Stimulated activated naive B cell treated with anti-CD40 and anti-IgM and Interleukin-4, amounts not matched to agents 10 μg/mL and 1 μg/mL and 100 μg/mL, for 72 hours (primary cell): Measurements from ENCODE around the gene CDC14B.

ENCODE experiments used
- ATAC-seq, 2 donors: fragments of 150-1000 bp; cut with Tn5 transposase; replicated peaks; 2 replicates each; pipeline ENCODE4 v1.10.0; 2021; ENCODE audit warnings: moderate library complexity in 1 of 2
- DNase-seq: peaks from one replicate; pipeline ENCODE4 v3.0.0; 2021
- H3K27ac Mint-ChIP-seq: one replicate; pipeline ENCODE4 v1.8.0; 2022; ENCODE audit warnings: mild to moderate bottlenecking, mixed read lengths
- H3K27me3 Mint-ChIP-seq, 2 donors: one replicate each; pipeline ENCODE4 v1.8.0; 2022; ENCODE audit warnings: mixed read lengths in 2 of 2
- H3K36me3 Mint-ChIP-seq, 2 donors: one replicate each; pipeline ENCODE4 v1.8.0; 2022; ENCODE audit warnings: mixed read lengths in 2 of 2, mild to moderate bottlenecking in 1 of 2
- H3K4me1 Mint-ChIP-seq, 2 donors: one replicate each; pipeline ENCODE4 v1.8.0; 2022; ENCODE audit warnings: mixed read lengths in 2 of 2, mild to moderate bottlenecking in 1 of 2
- H3K4me3 Mint-ChIP-seq, 2 donors: one replicate each; pipeline ENCODE4 v1.8.0; 2022; ENCODE audit warnings: mild to moderate bottlenecking in 2 of 2, mixed read lengths in 2 of 2, moderate library complexity in 1 of 2
- H3K9me3 Mint-ChIP-seq, 2 donors: one replicate each; pipeline ENCODE4 v1.8.0; 2022; ENCODE audit warnings: mixed read lengths in 2 of 2, mild to moderate bottlenecking in 1 of 2

The CDC14B gene

DNA sequence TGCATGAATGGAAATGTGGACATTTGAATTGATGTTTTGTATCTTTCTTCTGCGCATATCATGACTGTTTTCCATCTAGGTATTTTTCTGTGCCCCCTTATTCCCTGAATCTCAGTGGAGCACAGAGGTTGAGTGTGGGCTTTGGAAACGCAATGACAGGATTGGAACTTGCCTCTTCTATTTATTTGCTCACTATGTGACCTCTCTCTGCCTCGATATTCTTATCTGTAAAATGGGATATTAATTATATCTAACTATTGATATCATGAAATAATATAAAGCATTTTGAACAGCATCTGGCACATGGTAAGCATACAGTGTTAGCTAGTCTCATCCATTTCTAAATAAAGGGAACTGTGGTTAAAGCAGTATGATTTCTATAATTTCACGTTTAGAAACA is 143.6 kb downstream of the CDC14B start:
- Mint-ChIP-seq H3K4me3 (no peak overlapping the region), H3K27me3 (no peaks in the 10 kb centered on the region), H3K27ac (no peak overlapping the region), H3K36me3 (peaks cover 12 to 20% of the 10 kb centered on the region in 2 donors), H3K9me3 (no peaks in the 10 kb centered on the region), H3K4me1 (peaks cover 5 to 7% of the 10 kb centered on the region in 2 donors)
- ATAC-seq (no peak), DNase-seq (no peak)

DNA sequence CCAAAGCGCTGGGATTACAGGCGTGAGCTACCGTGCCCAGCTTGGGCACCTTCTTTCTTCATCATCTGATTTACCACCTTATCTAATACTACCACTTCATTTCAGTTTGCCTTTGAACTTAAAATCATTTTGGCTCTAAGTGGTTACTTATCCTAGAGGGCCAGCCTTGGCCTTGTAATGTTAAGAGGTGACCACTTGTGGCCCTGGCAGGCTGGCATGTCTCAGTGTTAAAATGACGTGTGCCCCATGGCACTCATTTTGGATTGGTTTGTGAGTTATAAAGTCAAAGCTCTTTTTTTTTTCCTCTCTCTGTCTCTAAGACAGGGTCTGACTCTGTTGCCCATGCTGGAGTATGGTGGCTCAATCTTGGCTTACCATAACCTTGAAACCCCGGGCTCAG is 151.9 kb downstream of the CDC14B start:
- ATAC-seq (no peak), DNase-seq (no peak)
- Mint-ChIP-seq H3K27me3 (no peaks in the 10 kb centered on the region), H3K27ac (no peak overlapping the region), H3K36me3 (peaks cover 20 to 28% of the 10 kb centered on the region in 2 donors), H3K4me3 (no peak overlapping the region), H3K9me3 (no peaks in the 10 kb centered on the region), H3K4me1 (no peaks in the 10 kb centered on the region)

DNA sequence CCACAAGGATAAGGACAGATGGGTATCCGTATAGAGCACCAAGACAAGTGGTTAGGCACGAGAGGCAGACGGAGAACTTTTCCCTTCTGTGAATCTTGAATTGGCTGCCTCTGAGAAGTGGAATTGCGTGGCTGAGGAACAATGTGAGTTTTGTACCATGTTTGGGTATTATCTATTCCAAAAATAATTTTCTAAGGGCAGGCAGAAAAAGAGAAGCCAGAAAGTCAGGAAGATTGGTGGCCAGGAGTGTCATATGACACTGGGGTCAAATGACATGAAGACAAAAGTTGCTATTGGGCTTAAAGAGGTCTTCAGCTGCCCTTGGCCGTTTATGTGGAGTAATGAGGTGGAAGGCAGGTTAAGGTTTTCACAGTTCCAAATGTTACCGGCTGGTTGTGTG is 155.2 kb downstream of the CDC14B start:
- Mint-ChIP-seq H3K9me3 (no peaks in the 10 kb centered on the region), H3K27ac (no peak overlapping the region), H3K4me1 (no peaks in the 10 kb centered on the region), H3K36me3 (peaks cover 21 to 41% of the 10 kb centered on the region in 2 donors), H3K4me3 (no peak overlapping the region), H3K27me3 (no peaks in the 10 kb centered on the region)
- ATAC-seq (no peak), DNase-seq (no peak)

DNA sequence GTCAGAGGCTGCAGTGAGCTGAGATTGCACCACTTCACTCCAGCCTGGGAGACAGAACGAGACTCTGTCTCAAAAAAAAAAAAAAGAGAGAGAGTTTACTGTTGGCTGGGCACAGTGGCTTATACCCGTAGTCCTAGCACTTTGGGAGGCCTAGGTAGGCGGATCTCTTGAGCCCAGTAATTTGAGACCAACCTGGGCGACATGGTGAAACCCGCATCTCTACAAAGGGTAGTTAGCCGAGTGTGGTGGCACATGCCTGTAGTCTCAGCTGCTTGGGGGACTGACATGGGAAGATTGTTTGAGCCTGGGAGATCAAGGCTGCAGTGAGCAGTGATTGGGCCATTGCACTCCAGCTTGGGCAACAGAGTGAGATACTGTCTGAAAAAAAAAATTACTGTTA is 157.1 kb downstream of the CDC14B start:
- Mint-ChIP-seq H3K4me3 (no peak overlapping the region), H3K4me1 (no peaks in the 10 kb centered on the region), H3K36me3 (peaks cover 19 to 42% of the 10 kb centered on the region in 2 donors), H3K27ac (no peak overlapping the region), H3K27me3 (no peaks in the 10 kb centered on the region), H3K9me3 (no peaks in the 10 kb centered on the region)
- DNase-seq (no peak), ATAC-seq (no peak)

DNA sequence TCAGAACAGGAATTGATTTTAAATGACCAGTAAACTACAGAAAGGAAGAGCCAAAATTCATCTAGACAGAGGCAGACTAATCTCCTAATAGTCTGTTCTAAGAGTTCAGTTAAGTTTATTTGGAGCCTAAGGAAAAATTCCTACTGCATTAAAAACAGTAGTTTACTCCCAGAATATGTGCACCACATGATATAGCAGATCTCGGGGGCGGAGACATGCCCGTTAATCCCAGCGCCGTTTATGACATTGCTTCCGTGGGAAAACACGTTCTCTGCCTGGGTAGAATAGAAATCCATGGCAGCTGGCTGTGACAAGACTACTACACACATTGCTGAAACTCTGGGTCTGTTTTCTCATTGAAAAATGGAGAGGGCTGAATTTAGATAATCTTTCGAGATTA is 158.3 kb downstream of the CDC14B start:
- ATAC-seq (no peak), DNase-seq (no peak)
- H3K9me3 Mint-ChIP-seq = no peaks in the 10 kb centered on the region
- no peak overlapping the region for H3K27ac Mint-ChIP-seq
- no peaks in the 10 kb centered on the region for H3K27me3 Mint-ChIP-seq
- H3K4me1 Mint-ChIP-seq = no peaks in the 10 kb centered on the region
- peaks cover 13 to 37% of the 10 kb centered on the region in 2 donors for H3K36me3 Mint-ChIP-seq
- no peak overlapping the region for H3K4me3 Mint-ChIP-seq

DNA sequence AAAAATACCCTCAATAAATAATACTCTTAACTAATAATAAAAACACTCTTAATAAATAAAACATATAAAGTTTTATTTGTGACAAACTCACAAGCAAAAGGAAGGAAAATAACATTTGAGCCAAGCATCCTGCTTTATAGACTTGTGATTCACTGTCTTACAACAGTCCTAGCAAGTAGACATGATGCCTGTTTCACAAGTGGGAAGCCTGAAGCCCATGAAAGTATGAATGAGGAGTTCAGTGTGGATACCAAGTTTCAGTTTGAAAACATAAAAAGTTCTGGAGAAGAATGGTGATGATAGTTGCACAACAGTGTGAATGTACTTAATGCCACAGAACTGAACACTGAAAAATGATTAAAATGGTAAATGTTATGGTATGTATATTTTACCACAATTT is 158.8 kb downstream of the CDC14B start:
- H3K4me1 Mint-ChIP-seq = no peaks in the 10 kb centered on the region
- peaks cover 12 to 33% of the 10 kb centered on the region in 2 donors for H3K36me3 Mint-ChIP-seq
- H3K27ac Mint-ChIP-seq = no peak overlapping the region
- DNase-seq = no peak
- ATAC-seq = no peak
- H3K4me3 Mint-ChIP-seq = no peak overlapping the region
- H3K27me3 Mint-ChIP-seq = no peaks in the 10 kb centered on the region
- no peaks in the 10 kb centered on the region for H3K9me3 Mint-ChIP-seq

DNA sequence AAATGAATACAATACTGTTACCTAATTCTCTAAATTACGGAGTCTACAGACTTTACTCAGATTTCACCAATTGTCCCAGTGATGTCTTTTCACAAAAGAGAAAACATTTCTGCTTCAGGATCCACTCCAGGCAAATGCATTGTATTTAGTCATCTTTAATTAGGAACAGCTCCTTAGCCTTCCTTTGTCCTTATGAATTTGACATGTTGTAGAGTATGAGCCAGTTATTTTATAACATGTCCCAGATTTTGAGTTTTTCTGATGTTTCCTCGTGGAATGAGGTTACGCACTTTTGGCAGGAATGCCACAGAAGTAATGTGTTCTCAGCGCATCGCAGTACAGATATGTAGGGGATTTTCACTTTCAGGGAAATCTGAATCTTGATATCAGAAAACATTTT is 159.2 kb downstream of the CDC14B start:
- H3K9me3 Mint-ChIP-seq = no peaks in the 10 kb centered on the region
- no peak for DNase-seq
- H3K4me3 Mint-ChIP-seq = no peak overlapping the region
- no peaks in the 10 kb centered on the region for H3K27me3 Mint-ChIP-seq
- peaks cover 12 to 29% of the 10 kb centered on the region in 2 donors for H3K36me3 Mint-ChIP-seq
- H3K4me1 Mint-ChIP-seq = no peaks in the 10 kb centered on the region
- no peak for ATAC-seq
- H3K27ac Mint-ChIP-seq = no peak overlapping the region

DNA sequence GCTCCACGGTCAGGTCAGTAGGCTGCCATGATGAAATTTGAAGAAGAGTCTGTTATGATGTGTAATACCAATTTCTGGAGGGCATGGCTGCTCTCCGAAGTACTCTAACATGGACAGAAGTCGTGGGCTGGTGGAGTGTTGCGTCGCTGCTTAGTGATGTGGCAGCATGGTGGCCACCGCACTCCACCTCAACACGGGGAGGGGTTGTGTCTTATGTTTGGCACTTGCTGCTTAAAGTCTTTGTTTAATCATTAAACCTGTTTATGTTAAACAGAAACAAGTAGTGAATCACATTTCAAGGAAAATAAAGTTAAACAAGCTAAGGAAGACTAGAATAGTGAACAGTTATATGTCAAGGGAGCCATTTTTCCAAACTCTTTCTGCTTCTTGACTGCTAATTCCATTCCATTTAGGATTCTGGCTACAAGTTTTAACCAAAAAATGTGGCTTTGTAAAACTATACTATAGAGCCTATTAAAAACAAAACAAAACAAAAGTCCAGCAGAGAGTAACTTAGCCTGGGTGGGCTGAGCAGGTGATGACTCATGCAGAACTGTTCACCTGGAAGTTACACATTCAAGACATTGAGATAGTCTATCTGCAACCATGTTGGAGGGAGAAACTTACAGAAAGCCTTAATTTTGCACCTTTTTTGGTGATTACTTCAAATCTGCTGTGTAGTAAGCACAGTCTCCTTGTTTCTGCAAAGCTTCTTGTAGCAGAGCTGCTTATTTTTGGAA is 160.2 kb downstream of the CDC14B start:
- peaks cover 12 to 23% of the 10 kb centered on the region in 2 donors for H3K36me3 Mint-ChIP-seq
- H3K27me3 Mint-ChIP-seq = no peaks in the 10 kb centered on the region
- no peaks in the 10 kb centered on the region for H3K9me3 Mint-ChIP-seq
- no peaks in the 10 kb centered on the region for H3K4me1 Mint-ChIP-seq
- DNase-seq (no peak), ATAC-seq (no peak)
- H3K4me3 Mint-ChIP-seq = no peak overlapping the region
- H3K27ac Mint-ChIP-seq = no peak overlapping the region

DNA sequence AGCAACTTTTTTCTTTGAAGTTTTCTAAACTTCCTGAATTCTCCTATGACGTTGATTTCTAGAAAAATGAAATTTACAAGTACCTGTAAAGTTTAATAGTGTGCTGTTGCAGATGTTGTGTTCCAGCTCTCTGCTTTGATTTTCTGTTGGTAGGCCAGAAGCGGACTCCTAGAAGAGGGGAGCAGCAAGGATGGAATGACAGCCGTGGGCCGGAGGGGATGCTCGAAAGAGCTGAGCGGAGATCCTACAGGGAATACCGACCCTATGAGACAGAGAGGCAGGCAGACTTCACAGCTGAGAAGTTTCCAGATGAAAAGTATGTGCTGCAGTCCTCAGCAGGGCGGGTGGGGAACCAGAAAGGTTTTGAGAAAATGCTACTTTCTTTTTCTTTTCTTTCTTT is 161.4 kb downstream of the CDC14B start:
- DNase-seq = no peak
- Mint-ChIP-seq H3K4me3 (no peak overlapping the region), H3K27me3 (no peaks in the 10 kb centered on the region), H3K36me3 (peaks cover 11 to 28% of the 10 kb centered on the region in 2 donors), H3K4me1 (peaks cover 0 to 3% of the 10 kb centered on the region in 2 donors), H3K9me3 (no peaks in the 10 kb centered on the region), H3K27ac (no peak overlapping the region)
- ATAC-seq = no peak

DNA sequence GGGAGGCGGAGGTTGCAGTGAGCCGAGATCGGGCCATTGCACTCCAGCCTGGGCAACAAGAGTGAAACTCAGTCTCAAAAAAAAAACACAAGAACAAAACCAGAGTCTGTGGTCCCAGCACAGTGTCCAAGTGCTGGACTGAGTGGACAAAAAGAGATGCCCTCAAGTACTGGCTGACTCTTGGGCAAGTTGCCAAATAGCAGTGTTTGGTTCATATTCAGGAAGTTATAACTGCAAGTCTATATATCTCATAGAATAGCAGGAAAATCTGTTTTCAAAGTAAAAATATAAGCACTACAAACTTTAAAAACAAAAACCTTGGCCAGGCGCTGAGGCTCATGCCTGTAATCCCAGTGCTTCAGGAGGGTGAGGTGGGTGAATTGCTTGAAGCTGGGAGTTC is 162.4 kb downstream of the CDC14B start:
- no peaks in the 10 kb centered on the region for H3K27me3 Mint-ChIP-seq
- no peak for ATAC-seq
- H3K27ac Mint-ChIP-seq = no peak overlapping the region
- no peaks in the 10 kb centered on the region for H3K9me3 Mint-ChIP-seq
- peaks cover 11 to 28% of the 10 kb centered on the region in 2 donors for H3K36me3 Mint-ChIP-seq
- no peak for DNase-seq
- peaks cover 0 to 3% of the 10 kb centered on the region in 2 donors for H3K4me1 Mint-ChIP-seq
- no peak overlapping the region for H3K4me3 Mint-ChIP-seq

DNA sequence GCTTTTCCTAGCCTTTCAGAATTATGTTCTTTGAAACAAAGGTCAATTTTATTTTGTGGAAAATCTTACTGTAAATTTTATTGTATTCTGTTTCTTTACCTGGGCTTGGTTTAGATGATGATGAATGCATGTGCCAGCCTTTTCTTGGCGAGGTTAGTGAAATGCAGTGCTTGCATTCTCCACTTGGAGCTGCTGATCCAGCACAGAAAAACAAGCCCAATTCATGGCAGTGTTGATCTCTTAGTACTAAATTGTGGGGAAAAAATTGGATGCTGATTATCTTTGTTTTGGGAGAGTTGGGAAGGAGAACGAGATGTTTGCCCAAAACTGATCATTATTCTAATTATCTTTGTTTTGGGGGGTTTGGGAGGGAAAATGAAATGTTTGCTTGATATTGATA is 166.0 kb downstream of the CDC14B start:
- H3K27me3 Mint-ChIP-seq = peaks cover 7 to 12% of the 10 kb centered on the region in 2 donors
- ATAC-seq (no peak), DNase-seq (no peak)
- H3K36me3 Mint-ChIP-seq = peaks cover 4 to 13% of the 10 kb centered on the region in 2 donors
- peaks cover 12 to 17% of the 10 kb centered on the region in 2 donors for H3K4me1 Mint-ChIP-seq
- no peak overlapping the region for H3K4me3 Mint-ChIP-seq
- no peak overlapping the region for H3K27ac Mint-ChIP-seq
- no peaks in the 10 kb centered on the region for H3K9me3 Mint-ChIP-seq

DNA sequence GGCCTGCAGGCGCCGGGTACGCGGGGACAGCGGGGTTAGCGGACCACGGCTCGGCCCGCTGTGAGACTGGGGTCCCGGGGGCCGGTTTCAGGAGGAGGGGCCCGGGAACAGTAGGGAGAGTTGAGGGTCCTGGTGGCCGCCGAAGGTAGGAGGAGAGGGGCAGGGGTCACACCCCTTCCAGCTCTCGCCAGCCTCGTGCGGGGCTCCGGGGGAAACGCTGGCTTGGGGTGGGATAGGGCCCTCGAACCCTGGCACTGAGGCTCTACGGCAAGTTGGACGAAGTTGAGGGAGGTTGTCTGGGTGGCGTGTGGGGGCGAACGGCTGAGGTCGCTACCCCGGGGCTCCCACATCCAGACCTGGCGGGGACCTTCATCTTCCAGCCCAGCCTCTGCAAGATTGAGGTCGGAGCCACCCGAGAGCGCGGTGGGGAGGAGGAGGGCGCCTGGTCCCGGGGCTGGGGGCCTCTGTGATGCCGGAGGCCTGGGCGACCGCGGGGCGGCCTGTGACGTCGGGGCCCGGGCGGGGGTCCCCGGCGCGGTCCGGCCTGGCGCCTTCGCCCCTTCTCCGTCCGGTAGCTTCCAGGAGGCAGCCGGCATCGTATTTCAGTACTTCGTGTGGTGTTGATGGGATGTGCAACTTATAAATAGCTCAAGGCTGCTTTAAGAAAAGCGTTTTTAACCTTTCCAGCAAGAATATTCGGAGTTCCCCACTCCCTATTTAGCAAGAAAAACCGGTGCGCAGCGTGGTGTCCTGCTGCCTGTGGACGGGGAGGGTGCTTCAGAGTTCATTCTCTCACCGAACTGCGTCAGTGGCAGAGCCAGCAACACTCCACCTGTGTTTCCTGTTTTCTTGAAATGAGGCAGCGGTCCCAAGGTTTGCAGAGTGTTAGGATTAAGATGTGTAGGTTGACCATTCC is 168.8 kb downstream of the CDC14B start:
- ATAC-seq = peak; percentile 14 to 22
- H3K36me3 Mint-ChIP-seq = peaks cover 2 to 8% of the 10 kb centered on the region in 2 donors
- peak; percentile 36 for DNase-seq
- H3K9me3 Mint-ChIP-seq = no peaks in the 10 kb centered on the region
- peaks cover 7 to 12% of the 10 kb centered on the region in 2 donors for H3K27me3 Mint-ChIP-seq
- peak overlapping the region; percentile 86 for H3K27ac Mint-ChIP-seq
- peak overlapping the region; percentile 91 to 96 for H3K4me3 Mint-ChIP-seq
- peaks cover 12 to 17% of the 10 kb centered on the region in 2 donors for H3K4me1 Mint-ChIP-seq
